ENCODE data around the gene WBP11. TPM values are rescaled to one million over a fixed set of nuclear protein-coding genes. Genes with fewer than 3 reads are reported as not detected.

The WBP11 gene
- total and polyA plus RNA-seq, 2 of the 13 experiments (the other 11 are each of a cell fraction or from before 2014, with no cell fraction given), result 7.6 to 31.0 TPM

GRCh38 chr12:14841761-14842160 lies 38.5 kb upstream of the WBP11 start:
- BruUV-seq (replicated peaks), result no TSS peak
- intact Hi-C loops (cut with micrococcal nuclease; ENCODE audit: unreplicated experiment), result loop anchor here (2.0 kb wide), 2 partner anchors 39 to 71 kb away; partner anchors contain the start of genes C12orf60 and WBP11
- H3K36me3 ChIP-seq (replicated peaks in 1 of 2; ENCODE audit: control insufficient read depth in 1 of 2, insufficient read depth in 2 of 2, low read length in 2 of 2), result peaks cover 0 to 16% of the 10 kb centered on the region in 2 experiments; a peak in 2 of 5 replicates
- no peaks in the 10 kb centered on the region for H3K9me3 ChIP-seq (ENCODE audit: low read length)
- FAIRE-seq, result peak; percentile 90
- in situ Hi-C loops (cut with HindIII; ENCODE audit: extremely low pct_ligation_motif_present, low pct_unique_long_range_greater_than_20kb), result loop anchor here (5.0 kb wide), 1 partner anchor 156 kb away; no protein-coding TSS in a partner anchor
- no peaks in the 10 kb centered on the region; a peak in 1 of 5 replicates for H3K27me3 ChIP-seq (ENCODE audit: control insufficient read depth in 1 of 2, insufficient read depth in 2 of 2, low read length in 2 of 2)
- peak; percentile 85 for DNase-seq (ENCODE audit: low spot score)
- ChIA-PET POLR2A (no interaction called here), CTCF (ENCODE audit: low intra/inter-chr PET ratio, low total read pairs) (interaction anchor here (0.7 kb wide), 1 partner anchor 154 kb away, joined by 3 read pairs; no protein-coding TSS in a partner anchor)
- H4K20me1 ChIP-seq (ENCODE audit: insufficient read depth, low read length), result no peaks in the 10 kb centered on the region
- H3K4me3 ChIP-seq (replicated peaks in 1 of 3; ENCODE audit: insufficient read depth in 1 of 3, low read depth in 2 of 3, low read length in 3 of 3), result peak overlapping the region; percentile 73 to 86 (median 73)
- peaks cover 70% of the 10 kb centered on the region for H3K4me1 ChIP-seq (ENCODE audit: insufficient read depth, low read length)
- peaks cover 33% of the 10 kb centered on the region for H3K79me2 ChIP-seq (ENCODE audit: insufficient read depth, low read length)
- H3K4me2 ChIP-seq (ENCODE audit: low read depth, low read length), result peak overlapping the region; percentile 98
- 0% methylated on average over 3 of the region's 3 CpGs for WGBS (ENCODE audit: low lambda C conversion rate)
- H3K9ac ChIP-seq (ENCODE audit: insufficient read depth, low read depth, low read length), result peak overlapping the region; percentile 77
- peak overlapping the region; percentile 34 for H2AFZ ChIP-seq (ENCODE audit: low read length)
- ATAC-seq, result peak; percentile 84
- peak overlapping the region; percentile 86 for H3K27ac ChIP-seq (ENCODE audit: extremely low read length, insufficient read depth, low read length)
- TF ChIP-seq MTA3 (CRISPR knock-in tag; IDR thresholded peaks at IDR 0.05) (no peak), POGZ (CRISPR knock-in tag; IDR thresholded peaks at IDR 0.05) (peak; percentile 48; the same call in 1 of the 2 replicates), ZNF18 (CRISPR knock-in tag; IDR thresholded peaks at IDR 0.05; ENCODE audit: insufficient replicate concordance) (no peak), SOX13 (IDR thresholded peaks at IDR 0.05) (no peak), SOX13 (CRISPR knock-in tag; conservative IDR thresholded peaks at IDR 0.05 in 1 of 2, IDR thresholded peaks at IDR 0.05 in 1 of 2) (peak in 1 of 2 experiments; percentile 56; a peak in 1 of 4 replicates), ZNF282 (IDR thresholded peaks at IDR 0.05; ENCODE audit: partially characterized antibody) (no peak), CBX5 (CRISPR knock-in tag; IDR thresholded peaks at IDR 0.05; ENCODE audit: borderline replicate concordance) (no peak)
- TF ChIP-seq, protein P1, sequence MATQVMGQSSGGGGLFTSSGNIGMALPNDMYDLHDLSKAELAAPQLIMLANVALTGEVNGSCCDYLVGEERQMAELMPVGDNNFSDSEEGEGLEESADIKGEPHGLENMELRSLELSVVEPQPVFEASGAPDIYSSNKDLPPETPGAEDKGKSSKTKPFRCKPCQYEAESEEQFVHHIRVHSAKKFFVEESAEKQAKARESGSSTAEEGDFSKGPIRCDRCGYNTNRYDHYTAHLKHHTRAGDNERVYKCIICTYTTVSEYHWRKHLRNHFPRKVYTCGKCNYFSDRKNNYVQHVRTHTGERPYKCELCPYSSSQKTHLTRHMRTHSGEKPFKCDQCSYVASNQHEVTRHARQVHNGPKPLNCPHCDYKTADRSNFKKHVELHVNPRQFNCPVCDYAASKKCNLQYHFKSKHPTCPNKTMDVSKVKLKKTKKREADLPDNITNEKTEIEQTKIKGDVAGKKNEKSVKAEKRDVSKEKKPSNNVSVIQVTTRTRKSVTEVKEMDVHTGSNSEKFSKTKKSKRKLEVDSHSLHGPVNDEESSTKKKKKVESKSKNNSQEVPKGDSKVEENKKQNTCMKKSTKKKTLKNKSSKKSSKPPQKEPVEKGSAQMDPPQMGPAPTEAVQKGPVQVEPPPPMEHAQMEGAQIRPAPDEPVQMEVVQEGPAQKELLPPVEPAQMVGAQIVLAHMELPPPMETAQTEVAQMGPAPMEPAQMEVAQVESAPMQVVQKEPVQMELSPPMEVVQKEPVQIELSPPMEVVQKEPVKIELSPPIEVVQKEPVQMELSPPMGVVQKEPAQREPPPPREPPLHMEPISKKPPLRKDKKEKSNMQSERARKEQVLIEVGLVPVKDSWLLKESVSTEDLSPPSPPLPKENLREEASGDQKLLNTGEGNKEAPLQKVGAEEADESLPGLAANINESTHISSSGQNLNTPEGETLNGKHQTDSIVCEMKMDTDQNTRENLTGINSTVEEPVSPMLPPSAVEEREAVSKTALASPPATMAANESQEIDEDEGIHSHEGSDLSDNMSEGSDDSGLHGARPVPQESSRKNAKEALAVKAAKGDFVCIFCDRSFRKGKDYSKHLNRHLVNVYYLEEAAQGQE (IDR thresholded peaks at IDR 0.05; ENCODE audit: borderline replicate concordance in 1 of 2, low read depth in 1 of 2, low read length in 2 of 2), result peak in 1 of 2 experiments; percentile 69; a peak in 1 of 4 replicates
- TF ChIP-seq, protein P2, sequence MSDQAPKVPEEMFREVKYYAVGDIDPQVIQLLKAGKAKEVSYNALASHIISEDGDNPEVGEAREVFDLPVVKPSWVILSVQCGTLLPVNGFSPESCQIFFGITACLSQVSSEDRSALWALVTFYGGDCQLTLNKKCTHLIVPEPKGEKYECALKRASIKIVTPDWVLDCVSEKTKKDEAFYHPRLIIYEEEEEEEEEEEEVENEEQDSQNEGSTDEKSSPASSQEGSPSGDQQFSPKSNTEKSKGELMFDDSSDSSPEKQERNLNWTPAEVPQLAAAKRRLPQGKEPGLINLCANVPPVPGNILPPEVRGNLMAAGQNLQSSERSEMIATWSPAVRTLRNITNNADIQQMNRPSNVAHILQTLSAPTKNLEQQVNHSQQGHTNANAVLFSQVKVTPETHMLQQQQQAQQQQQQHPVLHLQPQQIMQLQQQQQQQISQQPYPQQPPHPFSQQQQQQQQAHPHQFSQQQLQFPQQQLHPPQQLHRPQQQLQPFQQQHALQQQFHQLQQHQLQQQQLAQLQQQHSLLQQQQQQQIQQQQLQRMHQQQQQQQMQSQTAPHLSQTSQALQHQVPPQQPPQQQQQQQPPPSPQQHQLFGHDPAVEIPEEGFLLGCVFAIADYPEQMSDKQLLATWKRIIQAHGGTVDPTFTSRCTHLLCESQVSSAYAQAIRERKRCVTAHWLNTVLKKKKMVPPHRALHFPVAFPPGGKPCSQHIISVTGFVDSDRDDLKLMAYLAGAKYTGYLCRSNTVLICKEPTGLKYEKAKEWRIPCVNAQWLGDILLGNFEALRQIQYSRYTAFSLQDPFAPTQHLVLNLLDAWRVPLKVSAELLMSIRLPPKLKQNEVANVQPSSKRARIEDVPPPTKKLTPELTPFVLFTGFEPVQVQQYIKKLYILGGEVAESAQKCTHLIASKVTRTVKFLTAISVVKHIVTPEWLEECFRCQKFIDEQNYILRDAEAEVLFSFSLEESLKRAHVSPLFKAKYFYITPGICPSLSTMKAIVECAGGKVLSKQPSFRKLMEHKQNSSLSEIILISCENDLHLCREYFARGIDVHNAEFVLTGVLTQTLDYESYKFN (CRISPR knock-in tag; conservative IDR thresholded peaks at IDR 0.05), result peak; percentile 49; the same call in 1 of the 2 replicates
